Measurements from ENCODE around the gene RNF44.

Gene RNF44

DNA sequence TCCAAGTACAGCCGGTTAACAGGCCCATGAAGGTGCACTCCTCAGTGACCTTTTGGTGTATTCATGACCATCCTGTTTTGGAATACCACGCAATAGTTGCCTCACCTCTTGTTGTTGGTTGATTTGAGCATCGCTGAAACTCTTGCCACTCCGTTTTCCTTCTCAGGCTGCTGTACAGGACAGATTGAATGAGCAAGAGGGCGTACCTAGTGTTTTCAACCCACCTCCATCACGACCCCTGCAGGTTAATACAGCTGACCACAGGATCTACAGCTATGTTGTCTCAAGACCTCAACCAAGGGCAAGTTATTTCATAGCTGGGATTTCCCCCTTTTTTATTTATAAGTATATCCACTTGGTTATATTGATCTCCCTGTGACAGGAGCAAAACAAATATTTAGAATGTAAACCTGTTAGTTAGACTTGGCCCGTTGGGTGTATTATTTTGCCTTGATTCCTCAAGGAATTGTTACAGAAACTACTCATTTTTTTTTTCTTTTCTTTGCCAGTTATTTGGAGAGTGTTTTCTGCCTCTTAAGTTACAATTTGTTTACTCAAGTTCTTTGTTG lies 50.9 kb downstream of the RNF44 start:
- TF ChIP-seq, protein P1, sequence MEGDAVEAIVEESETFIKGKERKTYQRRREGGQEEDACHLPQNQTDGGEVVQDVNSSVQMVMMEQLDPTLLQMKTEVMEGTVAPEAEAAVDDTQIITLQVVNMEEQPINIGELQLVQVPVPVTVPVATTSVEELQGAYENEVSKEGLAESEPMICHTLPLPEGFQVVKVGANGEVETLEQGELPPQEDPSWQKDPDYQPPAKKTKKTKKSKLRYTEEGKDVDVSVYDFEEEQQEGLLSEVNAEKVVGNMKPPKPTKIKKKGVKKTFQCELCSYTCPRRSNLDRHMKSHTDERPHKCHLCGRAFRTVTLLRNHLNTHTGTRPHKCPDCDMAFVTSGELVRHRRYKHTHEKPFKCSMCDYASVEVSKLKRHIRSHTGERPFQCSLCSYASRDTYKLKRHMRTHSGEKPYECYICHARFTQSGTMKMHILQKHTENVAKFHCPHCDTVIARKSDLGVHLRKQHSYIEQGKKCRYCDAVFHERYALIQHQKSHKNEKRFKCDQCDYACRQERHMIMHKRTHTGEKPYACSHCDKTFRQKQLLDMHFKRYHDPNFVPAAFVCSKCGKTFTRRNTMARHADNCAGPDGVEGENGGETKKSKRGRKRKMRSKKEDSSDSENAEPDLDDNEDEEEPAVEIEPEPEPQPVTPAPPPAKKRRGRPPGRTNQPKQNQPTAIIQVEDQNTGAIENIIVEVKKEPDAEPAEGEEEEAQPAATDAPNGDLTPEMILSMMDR (IDR thresholded peaks at IDR 0.05): no peak
- DNase-seq: no peak
- Mint-ChIP-seq H3K4me1 (no peaks in the 10 kb centered on the region), H3K27ac (no peak overlapping the region), H3K27me3 (ENCODE audit: low read depth, poor library complexity) (no peaks in the 10 kb centered on the region), H3K4me3 (no peak overlapping the region), H3K9me3 (no peaks in the 10 kb centered on the region), H3K36me3 (ENCODE audit: low read depth) (peaks cover 71% of the 10 kb centered on the region)

DNA sequence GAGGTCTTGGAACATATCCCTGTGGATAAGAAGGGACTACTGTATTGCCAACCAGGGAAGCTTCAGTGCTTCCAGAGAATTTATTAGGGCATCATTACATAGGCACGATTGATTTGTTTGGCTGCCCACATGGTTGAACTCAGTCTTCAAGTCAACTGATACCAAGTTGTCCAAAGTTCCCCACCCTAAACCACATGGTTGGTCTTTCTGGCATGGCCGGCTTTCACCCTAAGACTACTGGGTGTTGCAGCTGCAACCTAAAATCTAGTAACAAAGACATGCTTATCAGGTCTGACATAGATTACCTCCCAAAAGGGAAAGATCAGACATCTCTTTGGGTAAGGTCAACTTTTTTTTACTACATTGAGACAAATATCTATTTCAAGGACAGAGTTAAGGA lies 52.0 kb downstream of the RNF44 start:
- TF ChIP-seq, protein P1 (IDR thresholded peaks at IDR 0.05): no peak
- H3K27me3 Mint-ChIP-seq (ENCODE audit: low read depth, poor library complexity): no peaks in the 10 kb centered on the region
- no peak overlapping the region for H3K27ac Mint-ChIP-seq
- peaks cover 60% of the 10 kb centered on the region for H3K36me3 Mint-ChIP-seq (ENCODE audit: low read depth)
- DNase-seq: no peak
- H3K9me3 Mint-ChIP-seq: no peaks in the 10 kb centered on the region
- H3K4me1 Mint-ChIP-seq: no peaks in the 10 kb centered on the region
- H3K4me3 Mint-ChIP-seq: no peak overlapping the region

DNA sequence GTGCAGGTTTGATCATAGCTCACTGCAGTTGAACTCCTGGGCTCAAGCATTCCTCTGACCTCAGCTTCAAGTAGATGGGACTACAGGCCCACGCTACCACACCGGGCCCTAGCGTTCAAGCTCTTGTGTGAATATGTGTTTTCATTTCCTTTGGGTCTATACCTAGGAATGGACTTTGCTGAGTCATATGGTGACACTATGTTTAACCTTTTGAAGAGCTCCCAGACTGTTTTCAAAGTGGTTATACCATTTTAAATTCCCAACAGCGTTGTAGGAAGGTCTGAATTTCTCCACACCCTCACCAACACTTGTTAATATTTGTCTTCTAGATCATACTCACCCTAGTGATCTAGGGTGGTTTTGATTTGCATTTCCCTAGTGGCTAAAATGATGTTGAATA lies 55.5 kb downstream of the RNF44 start:
- H3K36me3 Mint-ChIP-seq (ENCODE audit: low read depth): peaks cover 63% of the 10 kb centered on the region
- no peak overlapping the region for H3K4me3 Mint-ChIP-seq
- no peak for DNase-seq
- no peak overlapping the region for H3K27ac Mint-ChIP-seq
- TF ChIP-seq, protein P1 (IDR thresholded peaks at IDR 0.05): no peak
- H3K9me3 Mint-ChIP-seq: no peaks in the 10 kb centered on the region
- no peaks in the 10 kb centered on the region for H3K4me1 Mint-ChIP-seq
- no peaks in the 10 kb centered on the region for H3K27me3 Mint-ChIP-seq (ENCODE audit: low read depth, poor library complexity)
